Fibroblast of the conjunctiva (primary cell): ENCODE results near the gene DROSHA.
"Not testable (repeated sequence)": the region's sequence is repeated elsewhere in the genome, so short reads cannot be mapped to it uniquely, and the experiment has no call there.

Experiments used
- DNase-seq: peaks from one replicate; pipeline ENCODE4 v3.0.0-alpha.2; 2010; ENCODE audit warnings: low read depth

The DROSHA gene

DNA sequence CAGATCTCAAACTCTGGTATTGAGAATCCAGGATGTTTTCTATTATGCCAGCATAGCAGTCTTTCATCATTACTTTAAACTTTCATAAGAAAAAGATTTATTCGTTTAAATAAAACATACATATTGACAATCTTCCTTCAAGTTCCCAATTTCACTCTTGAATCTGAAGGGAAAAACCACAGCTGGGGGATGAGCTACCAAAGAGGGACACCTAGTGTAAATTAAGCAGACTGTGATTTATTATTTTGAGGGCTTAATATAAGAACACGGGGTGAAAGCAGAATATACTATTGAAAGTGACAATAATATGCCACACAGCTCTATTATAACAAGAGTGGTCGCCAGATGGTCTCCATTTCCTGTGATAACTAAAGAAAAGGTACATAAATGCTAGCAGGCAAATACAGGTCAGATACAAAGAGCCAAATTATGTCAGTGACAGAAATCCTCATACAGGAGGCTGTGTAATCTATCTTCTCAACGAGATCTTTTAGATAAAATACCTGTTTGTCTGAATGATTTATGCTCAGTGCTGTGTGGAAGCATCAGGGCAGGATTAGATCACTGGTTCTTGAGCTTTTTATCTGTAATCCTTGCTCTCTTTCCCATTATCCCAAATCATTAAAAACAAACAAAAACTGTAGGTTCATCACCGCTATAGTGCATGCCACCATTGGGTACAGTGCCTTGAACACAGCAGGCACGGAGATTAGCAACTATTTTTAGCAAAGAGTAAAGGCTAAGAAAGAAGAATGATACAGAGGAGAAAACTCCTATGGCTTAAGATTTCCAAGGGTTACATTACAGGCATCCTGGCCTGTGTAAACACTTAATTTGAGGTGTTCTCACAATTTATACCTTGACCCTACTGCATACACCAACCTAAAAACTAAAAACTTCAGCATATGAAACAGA lies 116.6 kb downstream of the DROSHA start:
- no peak for DNase-seq

- DNase-seq = no peak
Observed at GRCh38 chr5:31413030-31413812, 118.7 kb downstream of the DROSHA start.

DNA sequence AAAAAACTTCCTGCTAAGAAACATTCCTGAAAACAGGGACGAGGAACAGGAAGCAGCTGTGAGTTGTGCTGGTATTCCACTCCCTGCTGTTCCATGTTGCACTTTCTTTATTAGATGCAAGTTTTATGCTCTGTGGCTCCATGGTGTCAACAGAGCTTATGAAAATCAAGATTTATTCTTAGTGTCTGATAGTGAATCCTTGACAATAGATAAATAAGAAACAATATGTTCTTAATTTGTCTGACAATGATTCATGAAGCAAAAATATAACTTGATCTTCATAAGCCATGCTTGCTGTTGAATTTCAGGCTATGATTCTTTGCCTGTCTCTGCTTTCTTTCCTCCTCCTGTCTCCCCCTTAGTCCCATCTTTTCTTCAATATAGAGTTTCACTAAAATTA lies 119.6 kb downstream of the DROSHA start:
- DNase-seq = no peak

DNA sequence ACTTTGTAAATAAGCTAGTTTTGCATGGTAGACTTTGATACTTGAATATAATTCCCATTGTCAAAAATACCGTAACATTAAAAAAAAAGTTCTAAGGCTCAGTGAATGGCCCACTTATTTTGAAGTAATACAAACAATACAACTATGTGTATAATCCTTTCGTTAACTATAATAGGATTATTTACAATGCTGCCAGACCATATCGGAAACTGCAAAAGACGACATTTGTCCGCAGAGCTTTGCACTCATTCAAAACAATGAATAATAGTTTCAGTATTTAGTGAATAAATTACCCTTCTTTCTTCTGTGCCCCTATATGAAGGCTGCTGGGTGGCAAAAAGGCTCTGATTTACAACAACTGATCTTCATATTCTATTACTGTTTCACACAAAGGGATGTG lies 121.8 kb downstream of the DROSHA start:
- DNase-seq = no peak

- DNase-seq = peak; percentile 21
Observed at GRCh38 chr5:31408814-31409213, 123.1 kb downstream of the DROSHA start.

- DNase-seq = no peak
Observed at GRCh38 chr5:31407921-31408693, 123.8 kb downstream of the DROSHA start.

DNA sequence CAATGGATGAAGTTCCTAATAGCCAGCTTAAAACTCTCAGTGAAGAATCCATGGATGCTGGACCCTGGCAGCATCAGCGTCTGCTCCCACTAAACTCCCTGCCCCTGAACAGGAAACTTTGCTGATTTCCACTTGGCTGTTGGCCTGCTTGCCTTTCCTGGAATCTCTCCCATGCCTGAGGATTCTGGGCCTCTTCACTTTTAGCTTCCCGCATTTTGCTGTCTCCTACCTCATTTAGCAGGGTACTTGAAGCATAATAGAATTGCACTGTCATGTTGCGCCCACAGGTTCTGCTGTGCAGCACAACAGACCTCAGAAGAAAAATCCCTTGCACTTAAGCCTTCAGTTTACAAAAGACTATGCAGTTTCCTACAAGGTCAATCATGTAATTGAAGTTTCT lies 127.6 kb downstream of the DROSHA start:
- DNase-seq = no peak

DNA sequence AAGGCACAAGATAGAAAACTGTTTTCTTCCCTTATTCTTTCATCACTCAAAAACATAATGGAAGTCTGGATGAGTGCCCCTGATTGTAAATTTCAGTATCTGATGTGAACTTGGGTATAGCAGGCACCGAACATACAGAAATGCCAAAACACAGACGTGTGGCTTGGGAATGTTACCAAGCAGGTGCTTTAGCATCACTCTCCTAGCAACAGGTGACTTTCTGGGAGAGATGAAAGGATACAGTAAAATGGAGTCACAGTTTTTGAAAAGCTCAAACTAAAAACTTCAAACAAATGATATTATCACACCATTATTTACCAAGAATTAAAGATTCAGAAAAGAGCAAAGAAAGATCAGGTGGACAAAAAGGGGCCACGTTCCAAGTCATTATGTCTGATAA lies 130.2 kb downstream of the DROSHA start:
- no peak for DNase-seq

DNA sequence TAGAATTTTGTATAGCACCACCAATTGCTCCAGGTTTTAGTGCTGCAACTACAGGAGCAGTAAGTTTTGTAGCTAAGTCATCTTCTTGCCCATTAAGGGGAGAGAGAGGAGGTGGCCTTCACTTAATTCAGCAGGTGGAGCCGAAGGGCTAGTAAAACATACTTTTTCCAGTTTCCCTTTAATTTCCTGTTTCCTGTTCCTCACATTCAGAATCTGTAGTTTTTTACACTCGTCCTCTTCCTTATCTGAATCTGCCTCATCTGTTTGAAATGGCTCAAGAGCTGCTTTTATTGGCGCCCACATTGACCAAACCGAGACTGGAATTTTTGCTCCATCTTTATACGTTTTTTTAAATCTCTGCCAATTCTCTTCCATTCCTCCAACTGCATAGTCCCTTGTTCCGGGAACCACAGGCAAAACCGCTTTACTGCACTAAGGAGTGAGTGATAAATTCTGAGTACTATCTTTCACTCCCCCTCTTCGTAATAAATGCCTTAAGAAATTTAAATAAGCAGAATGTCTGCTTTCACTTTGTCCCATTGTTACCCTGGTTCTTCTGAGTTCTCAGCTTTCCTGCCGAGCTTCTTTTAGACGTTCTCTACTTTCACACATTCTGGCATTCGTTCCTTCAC lies 133.9 kb downstream of the DROSHA start:
- DNase-seq = no peak

GRCh38 chr5:31396611-31397295 lies 135.1 kb downstream of the DROSHA start:
- no peak for DNase-seq

GRCh38 chr5:31395450-31396045 lies 136.3 kb downstream of the DROSHA start:
- not testable (repeated sequence) for DNase-seq

DNA sequence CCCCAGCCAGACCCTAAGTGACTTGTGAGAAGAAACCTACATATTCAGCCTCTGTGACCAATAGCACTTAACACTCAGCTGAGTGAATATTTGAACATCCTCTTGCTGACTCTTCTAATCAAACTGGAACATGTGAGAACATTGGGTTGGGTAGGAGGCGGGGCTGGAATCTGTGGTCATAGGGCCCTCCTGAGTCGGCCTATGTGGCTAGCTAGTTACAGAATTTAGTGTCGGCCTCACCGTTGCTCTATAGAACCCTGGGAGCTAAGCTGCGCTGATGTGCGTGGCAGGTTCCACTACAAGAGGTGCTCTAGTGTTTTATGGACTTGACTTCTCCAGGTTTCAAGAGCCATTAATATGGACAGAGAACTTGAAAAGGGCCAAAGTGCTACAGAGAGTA lies 138.8 kb downstream of the DROSHA start:
- DNase-seq = no peak

DNA sequence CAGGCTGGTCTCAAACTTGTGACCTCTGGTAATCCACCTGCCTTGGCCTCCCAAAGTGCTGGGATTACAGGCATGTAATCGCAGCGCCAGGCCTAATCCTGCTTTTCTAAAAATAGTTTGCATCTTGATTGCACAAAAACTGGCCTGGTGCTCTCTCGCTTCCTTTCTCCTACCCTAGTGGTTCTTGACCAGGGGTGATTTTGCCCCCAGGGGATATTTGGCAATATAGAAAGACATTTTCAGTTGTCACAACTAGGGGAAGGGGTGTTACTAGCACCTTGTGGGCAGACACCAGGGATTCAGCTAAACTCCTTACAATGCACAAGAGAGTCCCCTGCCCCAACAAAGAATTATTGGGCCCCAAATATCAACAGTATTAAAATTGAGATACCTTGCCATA lies 139.8 kb downstream of the DROSHA start:
- no peak for DNase-seq

DNA sequence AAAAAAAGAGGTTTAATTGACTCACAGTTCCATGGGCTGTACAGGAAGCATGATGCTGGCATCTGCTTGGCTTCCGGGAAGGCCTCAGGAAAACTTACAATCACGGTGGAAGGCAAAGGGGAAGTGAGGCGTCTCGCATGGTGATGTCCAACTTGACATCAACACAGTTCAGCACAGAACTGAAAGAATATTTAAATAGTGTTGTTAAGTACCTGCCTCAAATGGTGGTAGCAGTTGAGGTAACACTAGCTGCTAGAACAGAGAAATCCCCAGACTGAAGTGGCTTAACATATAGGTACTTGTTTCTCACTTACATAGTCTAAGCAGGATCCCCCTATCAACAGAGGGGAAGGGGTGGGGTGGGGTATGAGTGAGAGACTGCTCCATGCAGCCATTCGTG lies 141.6 kb downstream of the DROSHA start:
- no peak for DNase-seq

DNA sequence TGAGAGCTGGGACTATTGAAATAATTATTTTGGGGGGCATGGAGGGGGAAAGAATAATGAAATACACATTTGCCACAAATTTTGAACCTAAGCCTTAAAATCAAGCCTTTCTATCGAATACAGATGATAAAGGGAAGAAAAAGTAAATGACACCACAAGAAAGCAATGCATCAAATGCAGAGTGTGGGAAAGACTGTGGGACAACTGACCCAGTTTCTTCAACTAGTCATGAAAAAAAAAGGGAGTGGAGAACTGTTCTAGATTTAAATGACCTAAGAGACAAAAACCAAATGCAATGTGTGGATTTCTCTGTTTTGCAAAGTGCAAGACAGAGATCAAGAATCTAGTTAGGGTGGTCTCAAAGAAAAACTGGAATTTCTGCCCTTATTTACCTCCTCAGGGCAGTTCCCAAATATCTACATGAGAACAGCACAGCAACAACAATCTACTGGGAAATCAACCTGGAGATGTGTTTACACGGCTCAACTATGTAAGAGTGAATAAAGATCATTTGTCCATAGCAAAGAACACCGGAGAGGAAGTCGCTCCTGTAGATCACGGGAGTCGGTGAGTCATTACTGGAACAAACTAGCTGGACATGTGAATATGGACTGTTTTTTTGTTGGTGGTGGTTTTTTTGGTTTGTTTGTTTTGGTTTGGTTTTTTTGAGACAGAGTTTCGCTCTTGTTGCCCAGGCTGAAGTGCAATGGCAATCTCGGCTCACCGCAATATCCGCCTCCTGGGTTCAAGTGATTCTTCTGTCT lies 145.9 kb downstream of the DROSHA start:
- no peak for DNase-seq

GRCh38 chr5:31383734-31384133 lies 148.2 kb downstream of the DROSHA start:
- DNase-seq = no peak

DNA sequence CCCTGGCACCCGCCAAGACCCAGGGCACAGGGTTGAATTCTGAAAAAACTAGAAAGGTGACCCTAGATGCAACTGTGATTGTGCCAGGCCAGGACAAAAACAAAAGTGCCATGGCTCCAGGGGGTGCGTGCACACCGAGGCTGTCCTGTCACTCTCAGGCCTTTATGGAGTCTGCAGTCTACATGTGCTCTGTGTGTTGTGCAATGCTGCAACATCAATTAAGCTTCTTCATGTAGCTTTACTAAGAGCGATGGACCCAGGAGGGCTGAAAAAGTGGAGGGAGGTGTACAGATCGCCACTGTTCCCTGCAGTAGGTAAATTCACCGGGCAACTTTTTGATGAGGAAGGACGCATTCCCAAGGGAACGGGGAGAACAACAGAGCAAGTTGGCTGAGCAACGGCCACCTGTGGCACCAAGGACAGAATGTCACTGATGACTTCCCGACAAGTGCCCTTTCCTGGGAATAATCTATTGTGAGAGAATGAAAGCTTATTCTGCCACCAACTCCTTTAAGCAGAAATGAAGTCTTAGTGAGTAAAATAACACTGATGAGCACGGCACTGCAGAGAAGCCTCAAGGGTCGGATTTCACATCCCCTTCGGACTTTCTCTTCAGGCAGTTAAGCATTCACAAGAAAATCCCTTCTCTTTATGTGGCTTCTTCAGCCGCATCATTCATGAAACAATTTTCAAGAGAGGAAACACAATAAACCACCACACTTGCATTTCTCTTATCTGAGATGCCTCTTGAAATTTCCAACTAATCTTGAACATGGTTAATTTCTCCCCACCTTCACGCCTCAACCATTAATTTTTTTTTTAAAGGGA lies 149.6 kb downstream of the DROSHA start:
- DNase-seq = no peak

DNA sequence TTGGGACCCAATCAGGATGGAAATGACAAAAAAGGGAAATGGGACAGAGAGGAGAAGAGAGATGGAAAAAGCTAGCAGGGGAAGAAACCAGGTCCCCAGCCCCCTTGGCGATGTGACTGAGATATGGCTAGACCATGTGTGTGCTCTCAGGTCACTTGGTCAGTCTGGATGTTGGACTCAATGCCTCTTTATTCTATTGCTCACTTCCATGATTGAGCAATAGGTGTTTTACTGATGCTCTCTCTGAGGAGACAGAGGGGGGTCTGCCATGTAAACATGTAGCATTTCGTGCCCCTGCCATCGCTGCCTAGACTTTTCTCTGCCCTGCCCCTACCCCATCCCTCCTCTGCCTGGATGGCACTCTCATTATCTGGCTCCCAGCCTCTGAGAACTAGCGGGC lies 150.6 kb downstream of the DROSHA start:
- DNase-seq = no peak

DNA sequence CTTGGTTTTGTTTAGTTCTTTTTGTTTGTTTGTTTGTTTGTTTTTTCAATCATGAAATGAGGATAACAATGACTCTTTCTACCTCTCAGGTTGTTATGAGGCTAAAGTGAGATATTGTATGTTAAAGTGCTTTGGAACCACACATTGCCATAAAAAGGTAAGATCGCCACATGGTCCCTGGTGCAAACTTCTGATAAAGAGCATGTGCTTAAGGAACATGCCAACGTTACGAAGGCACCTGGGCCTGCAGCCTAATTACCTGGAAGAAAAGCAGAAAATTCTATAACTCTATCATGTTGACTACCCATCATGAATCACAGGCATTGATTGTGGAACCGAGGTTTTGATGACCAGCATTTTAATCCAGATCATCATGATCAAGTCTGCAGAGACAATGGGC lies 151.8 kb downstream of the DROSHA start:
- no peak for DNase-seq
